Esophagus muscularis mucosa (tissue), 4 donors: ENCODE data around the gene RNF186.
"Not testable (repeated sequence)": the region's sequence is repeated elsewhere in the genome, so short reads cannot be mapped to it uniquely, and the experiment has no call there.

ENCODE experiments used
- EP300 ChIP-seq: sonication (generic); formaldehyde crosslinking; IDR thresholded peaks from one replicate; pipeline ENCODE4 v1.6.1; 2017; ENCODE audit warnings: antibody characterized with exemption
- POLR2A ChIP-seq: fragments of 450-650 bp; IDR thresholded peaks from one replicate; pipeline ENCODE4 v1.6.1; 2017; ENCODE audit warnings: antibody characterized with exemption, moderate library complexity, mild to moderate bottlenecking, low read depth
- TF ChIP-seq, protein P1 (sequence below), 3 experiments: fragments of 200-600 bp in 2 of 3; fragments of 450-650 bp in 1 of 3; sonication (generic) in 2 of 3; IDR thresholded peaks; one replicate each; pipeline ENCODE4 v1.5.1; 2017 to 2019; ENCODE audit warnings: antibody characterized with exemption in 3 of 3, mild to moderate bottlenecking in 2 of 3, moderate library complexity in 1 of 3

DNA sequence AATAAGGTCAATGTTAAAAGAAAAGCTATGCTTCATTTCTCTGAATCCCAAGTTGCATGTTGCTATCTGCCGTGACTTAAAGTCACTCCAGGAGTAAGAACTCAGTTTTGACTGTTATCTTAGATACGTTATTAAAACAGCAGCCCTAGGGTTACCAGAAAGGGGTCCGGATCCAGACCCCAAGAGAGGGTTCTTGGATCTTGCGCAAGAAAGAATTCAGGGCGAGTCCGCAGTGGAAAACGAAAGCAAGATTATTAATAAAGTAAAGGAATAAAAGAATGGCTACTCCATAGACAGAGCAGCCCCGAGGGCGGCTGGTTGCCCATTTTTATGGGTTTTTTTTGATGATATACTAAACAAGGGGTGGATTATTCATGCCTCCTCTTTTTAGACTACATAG is 32.3 kb upstream of the RNF186 start:
- TF ChIP-seq, protein P1, sequence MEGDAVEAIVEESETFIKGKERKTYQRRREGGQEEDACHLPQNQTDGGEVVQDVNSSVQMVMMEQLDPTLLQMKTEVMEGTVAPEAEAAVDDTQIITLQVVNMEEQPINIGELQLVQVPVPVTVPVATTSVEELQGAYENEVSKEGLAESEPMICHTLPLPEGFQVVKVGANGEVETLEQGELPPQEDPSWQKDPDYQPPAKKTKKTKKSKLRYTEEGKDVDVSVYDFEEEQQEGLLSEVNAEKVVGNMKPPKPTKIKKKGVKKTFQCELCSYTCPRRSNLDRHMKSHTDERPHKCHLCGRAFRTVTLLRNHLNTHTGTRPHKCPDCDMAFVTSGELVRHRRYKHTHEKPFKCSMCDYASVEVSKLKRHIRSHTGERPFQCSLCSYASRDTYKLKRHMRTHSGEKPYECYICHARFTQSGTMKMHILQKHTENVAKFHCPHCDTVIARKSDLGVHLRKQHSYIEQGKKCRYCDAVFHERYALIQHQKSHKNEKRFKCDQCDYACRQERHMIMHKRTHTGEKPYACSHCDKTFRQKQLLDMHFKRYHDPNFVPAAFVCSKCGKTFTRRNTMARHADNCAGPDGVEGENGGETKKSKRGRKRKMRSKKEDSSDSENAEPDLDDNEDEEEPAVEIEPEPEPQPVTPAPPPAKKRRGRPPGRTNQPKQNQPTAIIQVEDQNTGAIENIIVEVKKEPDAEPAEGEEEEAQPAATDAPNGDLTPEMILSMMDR (IDR thresholded peaks at IDR 0.05), result not testable (repeated sequence)
- not testable (repeated sequence) for TF ChIP-seq POLR2A, EP300
